NT2/D1 (cell line): ENCODE data around the gene AKIP1.

Source experiments
- DNase-seq: peaks from one replicate; pipeline ENCODE4 v3.0.0-alpha.2; 2011; ENCODE audit warnings: low read depth, low spot score
- H3K27me3 ChIP-seq: 2 replicates; pipeline ENCODE4 v1.6.0; 2011; ENCODE audit warnings: mild to moderate bottlenecking; ENCODE audit not compliant: insufficient read length, insufficient read depth
- H3K36me3 ChIP-seq: 2 replicates; pipeline ENCODE4 v1.6.1; 2011; ENCODE audit warnings: mild to moderate bottlenecking, low read length, mixed read lengths; ENCODE audit not compliant: insufficient read depth, insufficient read length
- H3K4me1 ChIP-seq: 2 replicates; pipeline ENCODE4 v1.5.1; 2011; ENCODE audit not compliant: insufficient read depth, insufficient read length
- H3K4me3 ChIP-seq: 2 replicates; pipeline ENCODE4 v1.5.1; 2011; ENCODE audit warnings: low read depth; ENCODE audit not compliant: insufficient read length
- H3K9ac ChIP-seq: 2 replicates; pipeline ENCODE4 v1.6.0; 2011; ENCODE audit warnings: low read depth; ENCODE audit not compliant: insufficient read length
- H3K9me3 ChIP-seq: 2 replicates; pipeline ENCODE4 v1.5.1; 2011; ENCODE audit warnings: mild to moderate bottlenecking, low read length; ENCODE audit not compliant: insufficient read depth
- SUZ12 ChIP-seq: IDR thresholded peaks from 2 replicates; pipeline ENCODE4 v1.6.1; 2011; ENCODE audit not compliant: insufficient read length, insufficient read depth; ENCODE audit errors: extremely low read depth
- YY1 ChIP-seq: IDR thresholded peaks from 2 replicates; pipeline ENCODE4 v1.6.1; 2011; ENCODE audit not compliant: insufficient read length, insufficient read depth
- ZNF274 ChIP-seq: IDR thresholded peaks from 2 replicates; pipeline ENCODE4 v1.6.1; 2011; ENCODE audit warnings: mild to moderate bottlenecking, low read depth, low read length

Gene AKIP1

GRCh38 chr11:8962841-8963240 is 51.9 kb downstream of the AKIP1 start:
- Histone ChIP-seq H3K36me3 (peaks cover 3% of the 10 kb centered on the region), H3K27me3 (no peaks in the 10 kb centered on the region), H3K4me1 (no peaks in the 10 kb centered on the region), H3K9me3 (no peaks in the 10 kb centered on the region), H3K4me3 (no peak overlapping the region), H3K9ac (no peak overlapping the region)
- no peak for TF ChIP-seq SUZ12
- TF ChIP-seq YY1 = no peak
- no peak for TF ChIP-seq ZNF274
- no peak for DNase-seq

- peak; percentile 32 for DNase-seq
- H3K4me1 ChIP-seq = no peaks in the 10 kb centered on the region
- H3K9ac ChIP-seq = peak overlapping the region; percentile 94
- no peak for TF ChIP-seq SUZ12
- peak overlapping the region; percentile 80 for H3K4me3 ChIP-seq
- H3K36me3 ChIP-seq = peaks cover 3% of the 10 kb centered on the region
- no peaks in the 10 kb centered on the region for H3K9me3 ChIP-seq
- no peaks in the 10 kb centered on the region for H3K27me3 ChIP-seq
Observed at GRCh38 chr11:8963569-8964323, 52.8 kb downstream of the AKIP1 start.

- no peaks in the 10 kb centered on the region for H3K4me1 ChIP-seq
- TF ChIP-seq ZNF274 (no peak), YY1 (no peak)
- H3K9me3 ChIP-seq = no peaks in the 10 kb centered on the region
- peak; percentile 61 for DNase-seq
- H3K9ac ChIP-seq = peak within 1 kb of the TSS; percentile 94
- H3K4me3 ChIP-seq = peak within 1 kb of the TSS; percentile 80
- no peaks in the 10 kb centered on the region for H3K36me3 ChIP-seq
- no peaks in the 10 kb centered on the region for H3K27me3 ChIP-seq
Observed at GRCh38 chr11:8964324-8965320, 53.6 kb downstream of the AKIP1 start, which contains the start of gene TMEM9B. TMEM9B (minus strand) TSS chr11:8964442; CDS start chr11:8964313, 129 bp downstream.

GRCh38 chr11:8967184-8967583 is 56.2 kb downstream of the AKIP1 start:
- no peaks in the 10 kb centered on the region for H3K9me3 ChIP-seq
- DNase-seq = no peak
- H3K27me3 ChIP-seq = no peaks in the 10 kb centered on the region
- H3K4me1 ChIP-seq = no peaks in the 10 kb centered on the region
- no peak overlapping the region for H3K4me3 ChIP-seq
- no peak for TF ChIP-seq ZNF274
- no peak for TF ChIP-seq SUZ12
- no peak for TF ChIP-seq YY1
- no peaks in the 10 kb centered on the region for H3K36me3 ChIP-seq
- no peak overlapping the region for H3K9ac ChIP-seq
